Suppressor macrophage treated with lipopolysaccharide for 4 hours (primary cell): ENCODE data around the gene SLC2A4RG.
"Not testable (repeated sequence)": the region's sequence is repeated elsewhere in the genome, so short reads cannot be mapped to it uniquely, and the experiment has no call there.

Experiments used
- DNase-seq: peaks from one replicate; pipeline ENCODE4 v3.0.0-alpha.2; 2020

SLC2A4RG gene

GRCh38 chr20:63714858-63715257, 24.7 kb upstream of the SLC2A4RG start:
- no peak for DNase-seq

- no peak for DNase-seq
Observed at GRCh38 chr20:63718996-63719395, 20.6 kb upstream of the SLC2A4RG start.

- not testable (repeated sequence) for DNase-seq
Observed at GRCh38 chr20:63722967-63723622, 16.5 kb upstream of the SLC2A4RG start.

- DNase-seq: not testable (repeated sequence)
Observed at GRCh38 chr20:63730189-63730733, 9.3 kb upstream of the SLC2A4RG start.

GRCh38 chr20:63731410-63731809, 8.2 kb upstream of the SLC2A4RG start:
- DNase-seq: no peak

GRCh38 chr20:63732118-63733095, 7.2 kb upstream of the SLC2A4RG start:
- no peak for DNase-seq

- DNase-seq: no peak
Observed at GRCh38 chr20:63733117-63733516, 6.5 kb upstream of the SLC2A4RG start.

- no peak for DNase-seq
Observed at GRCh38 chr20:63733579-63734081, 5.9 kb upstream of the SLC2A4RG start.

GRCh38 chr20:63734111-63734945, 5.2 kb upstream of the SLC2A4RG start:
- DNase-seq: no peak

GRCh38 chr20:63734946-63735858, 4.4 kb upstream of the SLC2A4RG start:
- no peak for DNase-seq

- no peak for DNase-seq
Observed at GRCh38 chr20:63735859-63736718, 3.5 kb upstream of the SLC2A4RG start, which contains the start of gene LIME1. Gene LIME1 (plus strand): TSS chr20:63736664. CDS start chr20:63737550, 886 bp downstream.

GRCh38 chr20:63736893-63737694, 2.5 kb upstream of the SLC2A4RG start:
- no peak for DNase-seq

GRCh38 chr20:63737695-63737944, 2.0 kb upstream of the SLC2A4RG start:
- no peak for DNase-seq

GRCh38 chr20:63737945-63738686, 1.5 kb upstream of the SLC2A4RG start:
- DNase-seq: no peak

- peak; percentile 30 for DNase-seq
Observed at GRCh38 chr20:63738687-63739129, 868 bp upstream of the SLC2A4RG start.

GRCh38 chr20:63740070-63740626, 572 bp downstream of the SLC2A4RG start:
- no peak for DNase-seq

GRCh38 chr20:63740627-63741353, 1.2 kb downstream of the SLC2A4RG start:
- DNase-seq: peak; percentile 71

GRCh38 chr20:63741354-63741675, 1.7 kb downstream of the SLC2A4RG start:
- no peak for DNase-seq
